HG02981 (cell line): ENCODE data around the gene LMF2.

Experiments
- ATAC-seq: cut with Tn5 transposase; IDR thresholded peaks from one replicate; pipeline ENCODE4 v1.9.1; 2021; ENCODE audit warnings: mild to moderate bottlenecking, moderate library complexity; ENCODE audit not compliant: unreplicated experiment

Gene LMF2

DNA sequence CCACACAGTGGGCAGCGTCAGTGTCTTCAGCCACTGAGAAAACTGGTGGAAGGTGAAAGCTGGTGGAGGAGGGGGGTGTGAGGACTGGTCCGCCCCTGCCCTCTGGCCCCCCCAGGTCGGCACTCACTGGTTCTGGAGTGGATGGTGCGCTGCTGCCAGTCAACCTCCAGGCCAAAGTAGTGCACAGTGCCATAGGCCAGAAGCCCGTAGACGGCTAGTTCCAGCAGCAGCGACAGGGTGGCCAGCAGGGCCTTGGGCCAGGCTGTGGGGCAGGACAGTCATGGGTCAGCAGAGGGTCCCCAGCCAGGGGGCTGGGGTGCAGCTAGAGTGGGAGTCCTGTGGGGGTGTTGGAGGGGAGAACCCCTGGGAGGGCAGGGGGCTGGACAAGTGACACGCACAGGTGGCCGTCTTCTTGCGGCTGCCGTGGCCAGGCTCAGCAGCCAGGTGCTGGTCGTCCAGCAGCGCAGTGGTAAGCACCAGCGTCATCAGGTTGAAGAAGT lies 2.2 kb downstream of the LMF2 start:
- no peak for ATAC-seq

DNA sequence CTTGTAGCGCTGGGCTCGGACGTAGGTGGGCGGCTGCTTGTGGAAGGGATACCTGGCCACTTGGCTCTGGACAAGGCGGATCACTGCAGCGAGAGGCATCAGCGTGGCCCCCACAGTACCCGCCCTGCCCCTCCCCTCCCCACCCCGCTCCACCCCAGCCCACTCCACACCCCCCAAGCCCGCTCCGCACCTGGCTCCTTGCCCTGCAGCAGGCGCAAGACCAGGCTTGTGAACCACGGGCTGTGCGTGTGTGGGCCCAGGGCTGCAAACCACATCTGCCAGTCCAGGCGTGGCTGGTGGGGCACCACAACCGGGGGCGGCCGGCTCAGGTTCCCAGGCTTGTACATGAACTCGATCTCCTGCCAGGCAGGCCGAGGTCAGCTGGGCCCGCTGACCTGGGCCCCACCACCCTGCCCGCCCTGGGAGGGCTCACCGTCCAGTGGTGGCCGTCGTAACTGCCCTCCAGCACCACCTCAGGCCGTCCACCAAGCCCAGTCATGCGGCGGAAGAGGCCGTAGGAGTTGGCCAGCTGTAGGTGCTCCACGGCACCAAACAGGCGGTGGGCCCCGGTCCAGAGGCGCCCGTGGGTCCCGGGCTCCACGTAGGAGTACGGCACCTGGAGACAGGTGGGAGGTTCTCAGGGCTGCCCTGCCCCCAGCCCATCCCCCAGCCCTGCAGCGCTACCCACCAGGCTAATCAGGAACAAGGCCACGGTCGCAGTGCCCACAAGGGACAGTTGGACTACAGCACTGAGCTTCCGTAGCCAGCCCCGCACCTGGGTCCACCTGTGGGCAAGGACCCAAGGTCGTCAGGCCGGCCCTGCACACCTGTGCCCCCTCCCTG lies 2.9 kb downstream of the LMF2 start:
- ATAC-seq = no peak

GRCh38 chr22:50503475-50504145 lies 3.9 kb downstream of the LMF2 start:
- ATAC-seq = no peak

DNA sequence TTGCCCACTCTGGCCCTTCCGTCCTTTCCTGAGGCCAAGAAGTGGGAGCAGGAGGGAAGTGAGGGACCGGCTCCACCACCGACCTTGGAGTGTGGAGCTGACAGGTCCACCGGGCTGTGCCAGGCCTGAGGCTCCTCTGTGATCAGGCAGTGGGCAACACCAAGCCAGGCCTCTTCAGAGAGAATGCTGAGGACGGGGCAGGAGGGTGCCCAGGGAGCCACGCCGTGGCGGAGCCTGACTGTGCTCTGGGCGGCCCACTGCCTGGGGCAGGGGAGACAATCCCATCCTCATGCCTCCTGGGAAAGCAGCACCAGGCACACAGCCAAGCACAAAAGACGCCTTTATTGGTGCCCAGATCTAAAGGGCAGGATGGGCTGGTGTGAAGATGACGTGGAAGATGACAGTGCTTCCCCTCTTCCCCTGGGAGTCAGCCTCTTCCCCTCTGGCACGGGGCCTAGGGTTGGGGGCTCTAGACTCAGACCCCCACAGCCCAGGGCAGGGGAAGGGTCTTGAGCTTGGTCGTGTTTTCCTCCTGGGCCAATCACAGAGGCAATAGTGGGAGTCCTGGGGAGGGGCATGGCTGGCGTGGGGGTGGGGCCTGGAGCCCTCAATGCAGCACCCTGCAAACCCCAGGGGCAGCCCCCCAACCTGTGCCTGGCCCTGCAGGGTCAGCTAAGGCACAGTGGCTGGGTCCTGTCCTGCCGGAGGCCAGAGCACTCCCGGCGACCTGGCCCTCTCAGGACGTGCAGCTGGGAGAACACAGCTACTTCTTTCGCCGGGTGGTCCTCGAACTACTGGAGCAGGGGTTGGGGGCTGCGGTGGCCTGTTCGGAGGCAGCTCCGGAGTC lies 4.7 kb downstream of the LMF2 start:
- ATAC-seq = no peak

GRCh38 chr22:50502096-50502495 lies 5.4 kb downstream of the LMF2 start:
- ATAC-seq = no peak

- ATAC-seq = no peak
Measured at GRCh38 chr22:50500452-50500851, 7.0 kb downstream of the LMF2 start.

DNA sequence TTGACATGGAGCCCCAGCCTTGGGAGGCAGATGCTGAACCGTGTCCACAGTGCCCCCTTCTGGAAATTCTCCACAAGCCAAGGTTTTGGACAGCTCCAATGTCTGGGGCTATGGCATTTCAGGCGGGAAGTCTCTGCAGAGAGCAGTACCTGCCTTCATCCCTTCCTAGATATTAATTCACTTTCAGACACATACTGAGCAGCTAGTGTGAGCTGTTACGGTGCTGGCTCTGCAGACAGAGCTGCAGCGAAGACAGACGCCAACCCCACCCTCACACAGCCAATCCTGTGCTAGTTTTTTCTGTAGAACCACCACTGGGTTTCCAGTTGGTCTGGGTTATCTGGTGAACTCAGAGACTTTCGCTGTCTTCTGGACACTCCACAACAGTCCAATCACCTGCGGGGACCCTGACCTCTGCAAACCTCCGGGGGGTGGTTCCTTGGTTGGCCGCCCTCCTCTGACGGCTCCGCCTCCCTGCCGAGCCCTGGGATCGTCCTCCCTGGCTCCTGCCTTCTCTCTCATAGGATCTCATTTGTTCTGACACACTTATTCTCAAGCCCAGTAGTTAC lies 9.1 kb downstream of the LMF2 start:
- ATAC-seq = no peak

DNA sequence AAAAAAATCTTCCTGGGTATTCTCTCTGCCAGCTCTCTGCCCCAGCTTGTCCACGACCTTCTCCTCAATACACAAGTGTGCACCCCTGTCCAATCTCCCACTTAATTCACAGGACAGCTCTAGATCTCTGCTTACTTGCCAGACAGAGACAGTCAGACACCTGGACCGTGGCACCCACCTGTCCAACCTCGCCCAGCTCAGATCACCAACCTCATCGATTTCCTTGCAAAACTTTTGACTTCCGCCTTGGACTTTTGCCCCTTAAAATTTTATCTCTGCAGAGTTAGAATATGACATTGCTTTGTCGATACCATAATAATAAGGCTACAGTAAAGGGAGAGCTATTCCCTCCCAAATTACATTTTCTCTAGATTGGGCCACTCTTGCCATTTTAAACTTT lies 10.4 kb downstream of the LMF2 start:
- ATAC-seq = no peak

DNA sequence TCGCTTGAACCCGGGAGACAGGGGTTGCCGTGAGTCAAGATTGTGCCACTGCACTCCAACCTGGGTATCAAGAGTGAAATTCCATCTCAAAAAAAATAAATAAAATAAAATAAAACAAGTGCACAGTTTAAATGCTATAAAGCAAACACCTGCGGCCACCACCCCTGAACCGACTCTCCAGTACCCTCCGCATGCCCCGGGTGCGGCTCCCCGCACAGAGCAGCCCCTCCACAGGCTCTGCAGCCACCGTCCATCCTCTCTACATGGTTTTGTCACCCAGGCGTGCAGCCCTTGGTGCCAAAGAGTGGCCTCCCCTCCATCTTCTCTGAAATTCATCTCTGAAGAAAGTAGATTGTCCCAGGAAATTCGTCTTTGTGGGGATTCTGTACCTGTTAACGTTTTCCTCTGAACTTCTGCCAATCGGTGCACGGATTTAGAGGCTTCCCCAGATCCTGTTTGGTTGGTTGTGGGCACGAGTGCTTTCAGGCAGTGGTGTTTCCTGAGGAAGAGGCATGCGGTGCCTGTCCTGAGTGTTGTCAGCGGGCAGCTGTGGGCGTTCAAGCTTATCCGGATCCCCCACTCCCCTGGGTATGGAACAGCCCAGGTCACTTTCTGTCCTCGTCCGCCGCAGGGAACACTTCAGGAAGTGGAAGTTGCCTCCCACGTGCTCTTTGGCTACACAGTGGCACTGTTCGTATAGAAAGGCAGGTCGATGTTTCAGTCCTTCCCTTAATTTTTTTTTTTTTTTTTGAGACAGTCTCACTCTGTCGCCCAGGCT lies 16.8 kb downstream of the LMF2 start:
- no peak for ATAC-seq

GRCh38 chr22:50489363-50490243 lies 17.9 kb downstream of the LMF2 start:
- ATAC-seq = no peak

DNA sequence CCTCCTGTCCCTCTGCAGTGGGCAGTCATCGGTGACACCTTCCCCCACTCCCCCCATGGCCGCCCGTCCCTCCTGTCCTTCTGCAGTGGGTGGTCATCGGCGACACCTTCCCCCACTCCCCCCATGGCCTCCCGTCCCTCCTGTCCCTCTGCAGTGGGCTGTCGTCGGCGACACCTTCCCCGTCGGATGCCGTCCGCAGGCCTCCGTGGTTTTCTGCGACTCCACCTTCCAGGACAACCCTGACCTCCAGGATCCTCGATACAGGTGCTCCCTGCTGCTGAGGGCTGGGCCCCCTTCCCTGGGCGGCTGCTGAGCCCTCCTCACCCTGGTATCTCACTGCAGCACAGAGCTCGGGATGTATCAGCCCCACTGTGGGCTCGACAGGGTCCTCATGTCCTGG lies 18.6 kb downstream of the LMF2 start:
- ATAC-seq = no peak

GRCh38 chr22:50488006-50488677 lies 19.4 kb downstream of the LMF2 start:
- no peak for ATAC-seq

DNA sequence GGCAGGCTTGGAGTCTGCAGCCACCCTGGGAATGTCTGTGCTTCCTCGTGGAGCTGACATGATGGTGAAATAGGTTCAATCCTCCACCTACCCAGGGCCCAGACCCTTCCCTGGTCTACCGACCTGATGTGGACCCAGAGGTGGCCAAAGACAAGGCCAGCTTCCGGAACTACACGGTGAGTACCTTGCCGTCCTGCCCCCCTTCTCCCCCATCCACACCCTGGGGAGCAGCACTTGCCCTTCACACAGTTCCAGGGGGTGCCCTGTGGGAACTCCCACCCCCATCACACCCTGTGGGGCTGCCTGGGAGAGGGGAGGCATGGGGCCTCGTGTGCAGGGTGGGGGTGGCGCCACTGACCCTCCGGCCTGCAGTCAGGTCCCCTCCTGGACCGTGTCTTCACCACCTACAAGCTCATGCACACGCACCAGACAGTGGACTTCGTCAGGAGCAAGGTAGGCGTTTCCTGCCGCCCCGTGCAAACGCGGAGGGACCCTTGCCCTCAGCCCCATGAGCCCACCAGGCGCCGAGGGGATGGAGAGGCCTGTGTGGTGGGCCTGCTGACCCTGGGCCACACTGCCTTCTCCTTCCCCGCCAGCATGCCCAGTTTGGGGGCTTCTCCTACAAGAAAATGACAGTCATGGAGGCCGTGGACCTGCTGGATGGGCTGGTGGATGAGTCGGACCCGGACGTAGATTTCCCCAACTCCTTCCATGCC lies 20.1 kb downstream of the LMF2 start:
- no peak for ATAC-seq

DNA sequence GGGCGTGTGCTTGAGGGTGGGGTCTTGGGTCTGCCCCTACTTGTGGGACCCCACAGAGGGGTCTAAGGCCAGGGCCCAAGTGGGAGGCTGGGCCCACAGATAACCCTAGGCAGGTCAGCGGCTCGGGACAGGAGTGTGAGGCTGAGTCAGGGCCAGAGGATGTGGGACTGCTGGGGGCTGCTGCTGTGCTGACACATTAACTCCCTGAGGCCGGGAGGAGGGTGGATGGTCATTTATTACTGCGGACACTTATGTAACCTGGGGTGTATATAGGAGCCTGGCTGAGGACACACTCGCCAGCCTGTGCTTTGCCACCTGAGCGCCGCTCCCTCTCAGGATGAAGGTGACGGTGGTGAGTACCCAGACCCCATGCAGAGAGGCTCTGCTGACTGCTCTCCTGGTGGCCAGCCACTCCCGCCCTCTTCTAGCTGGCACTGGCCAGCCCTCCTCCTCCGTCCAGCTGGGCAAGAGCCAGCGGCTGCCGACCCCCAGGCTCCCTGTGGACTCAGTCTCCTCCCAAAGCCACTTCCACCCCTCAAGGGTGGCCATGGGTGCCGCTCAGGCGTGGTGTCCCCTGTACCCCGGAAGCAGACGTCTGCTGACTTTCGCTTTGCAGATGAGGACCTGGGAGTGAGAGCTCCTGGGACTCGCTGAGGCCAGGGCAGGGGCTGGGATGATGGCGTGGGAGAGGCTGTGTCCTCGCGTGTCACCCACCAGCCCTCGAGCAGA lies 20.8 kb downstream of the LMF2 start, which contains the start of gene MIOX:
MIOX (plus strand) TSS at position 299 of the 729 bp plus-strand sequence; CDS start at position 338, 39 bp downstream.
- no peak for ATAC-seq

DNA sequence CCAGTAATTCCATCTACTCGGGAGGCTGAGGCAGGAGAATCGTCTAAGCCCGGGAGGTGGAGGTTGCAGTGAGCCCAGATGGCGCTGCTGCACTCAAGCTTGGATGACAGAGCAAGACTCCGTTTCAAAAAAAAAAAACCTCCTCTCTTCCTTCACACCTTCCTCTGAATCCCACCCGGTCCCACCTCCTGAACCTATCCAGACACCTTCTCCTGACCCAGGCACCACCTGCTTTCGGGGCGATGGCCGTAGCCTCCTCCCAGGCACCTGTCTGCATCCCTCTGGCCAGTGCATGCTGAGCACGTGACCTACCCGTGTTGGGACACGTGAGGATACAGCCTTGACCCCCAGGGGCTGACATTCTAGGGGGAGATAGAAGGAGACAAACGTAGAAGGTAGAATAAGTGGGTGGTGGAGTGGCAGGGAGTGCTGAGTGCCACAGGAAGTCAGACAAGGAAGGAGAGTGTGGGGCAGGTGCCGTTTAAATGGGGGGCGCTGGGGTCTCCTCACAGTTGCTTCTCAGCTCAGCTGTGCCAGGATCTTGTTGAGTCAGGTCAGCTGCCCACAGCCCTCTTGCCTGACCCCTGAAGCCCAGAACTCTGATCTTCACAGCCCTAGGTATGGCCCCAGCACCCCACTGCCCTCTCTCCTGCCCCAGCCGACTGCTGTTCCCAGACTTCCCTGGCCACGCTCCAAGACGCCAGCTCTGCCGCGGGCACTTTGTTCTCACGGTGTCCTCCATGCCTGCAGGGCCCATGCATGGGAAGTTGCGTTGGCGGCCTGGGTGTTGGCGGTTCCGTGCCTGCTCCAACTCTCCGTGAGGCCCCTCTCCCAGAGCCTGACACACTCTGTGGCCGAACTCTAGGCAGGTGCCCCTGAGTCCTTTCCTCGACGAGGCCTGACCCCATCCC lies 22.0 kb downstream of the LMF2 start:
- ATAC-seq = no peak
